ENCODE measurements around the gene GPR157.
"Not testable (repeated sequence)": the region's sequence is repeated elsewhere in the genome, so short reads cannot be mapped to it uniquely, and the experiment has no call there.

GPR157 gene

GRCh38 chr1:9115351-9116205 is 13.3 kb downstream of the GPR157 start:
- no peak for DNase-seq

- DNase-seq = no peak
Observed at GRCh38 chr1:9112961-9113880, 15.7 kb downstream of the GPR157 start.

GRCh38 chr1:9111957-9112356 is 16.9 kb downstream of the GPR157 start:
- no peak for DNase-seq

GRCh38 chr1:9111357-9111691 is 17.6 kb downstream of the GPR157 start:
- no peak for DNase-seq

GRCh38 chr1:9110669-9111356 is 18.1 kb downstream of the GPR157 start:
- DNase-seq = peak; percentile 25

- no peak for DNase-seq
Observed at GRCh38 chr1:9108056-9108665, 20.7 kb downstream of the GPR157 start.

GRCh38 chr1:9107136-9107535 is 21.8 kb downstream of the GPR157 start:
- no peak for DNase-seq

GRCh38 chr1:9106286-9106685 is 22.6 kb downstream of the GPR157 start:
- no peak for DNase-seq

- DNase-seq = no peak
Observed at GRCh38 chr1:9105336-9105867, 23.5 kb downstream of the GPR157 start.

GRCh38 chr1:9101510-9102146 is 27.3 kb downstream of the GPR157 start:
- DNase-seq = no peak

- DNase-seq = no peak
Observed at GRCh38 chr1:9100471-9101043, 28.3 kb downstream of the GPR157 start.

- no peak for DNase-seq
Observed at GRCh38 chr1:9099555-9099954, 29.3 kb downstream of the GPR157 start.

- DNase-seq = no peak
Observed at GRCh38 chr1:9097947-9098705, 30.8 kb downstream of the GPR157 start.

GRCh38 chr1:9095818-9096217 is 33.1 kb downstream of the GPR157 start:
- no peak for DNase-seq

- not testable (repeated sequence) for DNase-seq
Observed at GRCh38 chr1:9093996-9094595, 34.8 kb downstream of the GPR157 start.

- DNase-seq = no peak
Observed at GRCh38 chr1:9093581-9093980, 35.3 kb downstream of the GPR157 start.

- DNase-seq = no peak
Observed at GRCh38 chr1:9093091-9093490, 35.8 kb downstream of the GPR157 start.

- no peak for DNase-seq
Observed at GRCh38 chr1:9088807-9089206, 40.1 kb downstream of the GPR157 start.

- no peak for DNase-seq
Observed at GRCh38 chr1:9087411-9088125, 41.3 kb downstream of the GPR157 start.

- no peak for DNase-seq
Observed at GRCh38 chr1:9086796-9087195, 42.1 kb downstream of the GPR157 start.

Data from activated gamma-delta T cell (primary cell).